B cell (primary cell): ENCODE data around the gene EMC10. TPM values are rescaled to one million over a fixed set of nuclear protein-coding genes. Genes with fewer than 3 reads are reported as not detected.

Experiments used
- ATAC-seq: fragments of 200-7000 bp; cut with Tn5 transposase; one replicate; pipeline ENCODE4 v1.10.0; 2021; ENCODE audit warnings: low read depth, mild to moderate bottlenecking, moderate number of reproducible peaks, moderate library complexity
- CTCF ChIA-PET: fragments of 350-600 bp; sonication (Branson Sonifier 250); formaldehyde crosslinking; loops from one replicate; lab custom pipeline; 2021; ENCODE audit warnings: antibody characterized with exemption, inconsistent platforms; lab: Charles Lee
- POLR2A ChIA-PET: fragments of 350-600 bp; sonication (Branson Sonifier 250); formaldehyde crosslinking; loops from one replicate; lab custom pipeline; 2021; ENCODE audit warnings: antibody characterized with exemption; lab: Charles Lee
- DNase-seq: peaks from one replicate; pipeline ENCODE4 v3.0.0; 2013
- H2AFZ ChIP-seq: 2 replicates; pipeline ENCODE4 v1.6.1; 2012; ENCODE audit warnings: mild to moderate bottlenecking, low read depth, low read length; ENCODE audit not compliant: insufficient read depth, poor library complexity, severe bottlenecking
- H3K27ac ChIP-seq, 2 donors: 1 replicate in 1 of 2; 2 replicates in 1 of 2; pipeline ENCODE4 v1.5.1; 2012 to 2013; ENCODE audit warnings: low read length in 2 of 2, mild to moderate bottlenecking in 2 of 2, moderate library complexity in 1 of 2
- H3K27me3 ChIP-seq, 4 experiments: fragments of 200-600 bp in 1 of 4; sonication (generic) in 1 of 4; replicated peaks in 1 of 4; 1 replicate in 2 of 4; 2 replicates in 2 of 4; pipeline versions ENCODE4 v1.6.1 to v1.7.0; 2013 to 2016; ENCODE audit warnings: low read length in 3 of 4, mild to moderate bottlenecking in 2 of 4, mixed read lengths in 1 of 4, moderate library complexity in 1 of 4; ENCODE audit not compliant: insufficient read depth in 4 of 4, control insufficient read depth in 3 of 4; ENCODE audit errors: control extremely low read depth in 1 of 4
- H3K36me3 ChIP-seq, 2 experiments: replicated peaks in 1 of 2; 1 replicate in 1 of 2; 2 replicates in 1 of 2; pipeline versions ENCODE4 v1.6.1 to v1.7.1; 2013; ENCODE audit warnings: low read length in 1 of 2; ENCODE audit not compliant: insufficient read depth in 2 of 2, control insufficient read depth in 1 of 2; ENCODE audit errors: control extremely low read depth in 1 of 2, extremely low read depth in 1 of 2
- H3K4me1 ChIP-seq, 2 donors: fragments of 200-600 bp in 1 of 2; sonication (generic) in 1 of 2; 1 replicate in 1 of 2; 2 replicates in 1 of 2; pipeline versions ENCODE4 v1.5.1 to v1.6.1; 2013 to 2017; ENCODE audit warnings: low read length in 2 of 2; ENCODE audit not compliant: control insufficient read depth in 2 of 2, insufficient read depth in 2 of 2
- H3K4me2 ChIP-seq: replicated peaks from 2 replicates; pipeline ENCODE3; 2012; ENCODE audit warnings: mild to moderate bottlenecking, low read depth, low read length; ENCODE audit not compliant: poor library complexity, severe bottlenecking
- H3K4me3 ChIP-seq, 5 experiments: fragments of 200-600 bp in 1 of 5; sonication (generic) in 1 of 5; 1 replicate in 3 of 5; 2 replicates in 2 of 5; pipeline versions ENCODE4 v1.5.1 to v1.7.0; 2011 to 2016; ENCODE audit warnings: low read length in 4 of 5, mild to moderate bottlenecking in 4 of 5, low read depth in 2 of 5, control low read depth in 1 of 5, moderate library complexity in 1 of 5; ENCODE audit not compliant: insufficient read depth in 1 of 5; ENCODE audit errors: control extremely low read depth in 1 of 5, extremely low read depth in 1 of 5
- H3K79me2 ChIP-seq: fragments of 200-600 bp; sonication (generic); one replicate; pipeline ENCODE4 v1.6.0; 2016; ENCODE audit warnings: low read length; ENCODE audit not compliant: control insufficient read depth, insufficient read depth
- H3K9ac ChIP-seq: fragments of 200-600 bp; sonication (generic); 2 replicates; pipeline ENCODE4 v1.6.1; 2017; ENCODE audit warnings: mild to moderate bottlenecking, low read length, moderate library complexity
- H3K9me3 ChIP-seq, 3 donors: one replicate each; pipeline versions ENCODE4 v1.6.1 to v1.7.1; 2013; ENCODE audit warnings: low read length in 2 of 3; ENCODE audit not compliant: control insufficient read depth in 2 of 3, insufficient read depth in 1 of 3; ENCODE audit errors: control extremely low read depth in 1 of 3
- H4K20me1 ChIP-seq: 2 replicates; pipeline ENCODE4 v1.6.0; 2012; ENCODE audit warnings: mild to moderate bottlenecking, low read length; ENCODE audit not compliant: insufficient read depth, control insufficient read depth, poor library complexity, severe bottlenecking
- H3K27ac Mint-ChIP-seq: one replicate; pipeline ENCODE4 v1.8.0; 2021; ENCODE audit warnings: mixed read lengths
- H3K27me3 Mint-ChIP-seq: one replicate; pipeline ENCODE4 v1.8.0; 2021; ENCODE audit warnings: mixed read lengths
- H3K4me1 Mint-ChIP-seq: one replicate; pipeline ENCODE4 v1.8.0; 2021; ENCODE audit warnings: mixed read lengths
- H3K4me3 Mint-ChIP-seq: one replicate; pipeline ENCODE4 v1.8.0; 2021; ENCODE audit warnings: mixed read lengths
- H3K9me3 Mint-ChIP-seq: one replicate; pipeline ENCODE4 v1.8.0; 2022; ENCODE audit warnings: mixed read lengths; ENCODE audit not compliant: insufficient read depth
- CTCF ChIP-seq: fragments of 200-600 bp; IDR thresholded peaks from one replicate; pipeline ENCODE4 v1.8.0; 2022; ENCODE audit warnings: antibody characterized with exemption, mild to moderate bottlenecking
- EZH2 ChIP-seq: IDR thresholded peaks from 2 replicates; pipeline ENCODE4 v1.6.1; 2012; ENCODE audit warnings: borderline replicate concordance, low read depth, mild to moderate bottlenecking, moderate library complexity, low read length; ENCODE audit not compliant: insufficient read depth, poor library complexity, severe bottlenecking
- whole genome bisulfite sequencing: methylation state at CpG from one replicate; pipeline ENCODE4 v1.1.5; 2013; ENCODE audit warnings: missing lambda C conversion rate; ENCODE audit not compliant: insufficient coverage; 5-methylcytosine and 5-hydroxymethylcytosine counted together
- intact Hi-C: fragments of 100-400 bp; cut with micrococcal nuclease; formaldehyde crosslinking; loops from one replicate; pipeline ENCODE4 v1.10.0; 2022
- polyA plus RNA-seq: library from polyadenylated mRNA; depleted of rRNA; stranded (reverse); fragments of >200 nt; gene quantifications from 2 replicates; pipeline ENCODE4 v1.2.3, GENCODE V29; 2012
- total RNA-seq, 2 donors: library from RNA; stranded (reverse); fragments of 120-200 nt in 1 of 2; gene quantifications; 1 replicate in 1 of 2; 2 replicates in 1 of 2; pipeline versions ENCODE4 v1.2.3 to v1.2.4, GENCODE V29; 2013 to 2022

The EMC10 gene
- total and polyA plus RNA-seq, 2 donors (not counting 1 experiment from before 2014, with no cell fraction given) = 51.1 to 88.1 TPM

GRCh38 chr19:50534478-50534877 lies 58.2 kb downstream of the EMC10 start:
- no peaks in the 10 kb centered on the region for H4K20me1 ChIP-seq
- peaks cover 0 to 21% (median 12%) of the 10 kb centered on the region in 3 donors for H3K9me3 ChIP-seq
- Mint-ChIP-seq H3K4me3 (no peak overlapping the region), H3K27me3 (peaks cover 26% of the 10 kb centered on the region), H3K27ac (no peak overlapping the region), H3K4me1 (no peaks in the 10 kb centered on the region), H3K9me3 (peaks cover 11% of the 10 kb centered on the region)
- ChIA-PET CTCF (no interaction called here), POLR2A (no interaction called here)
- no peaks in the 10 kb centered on the region for H3K4me1 ChIP-seq
- H3K27me3 ChIP-seq = peaks cover 0 to 13% (median 2%) of the 10 kb centered on the region in 4 experiments
- ATAC-seq (no peak), DNase-seq (no peak)
- no peaks in the 10 kb centered on the region for H3K36me3 ChIP-seq
- H3K27ac ChIP-seq = no peak overlapping the region
- no peak overlapping the region for H3K4me2 ChIP-seq
- H3K4me3 ChIP-seq = no peak overlapping the region
- no CpG with 5 or more reads among the region's 3 CpGs for WGBS
- intact Hi-C loops = no loop called here
- H3K9ac ChIP-seq = no peak overlapping the region
- TF ChIP-seq EZH2 = no peak
- no peak for TF ChIP-seq CTCF
- H2AFZ ChIP-seq = no peak overlapping the region
- H3K79me2 ChIP-seq = no peaks in the 10 kb centered on the region

- TF ChIP-seq EZH2 = no peak
- no peak for TF ChIP-seq CTCF
- no peak overlapping the region for H2AFZ ChIP-seq
- no peak overlapping the region for H3K4me3 Mint-ChIP-seq
These were observed 59.4 kb downstream of the EMC10 start for GRCh38 chr19:50535672-50536187.

More at GRCh38 chr19:50535672-50536187, 59.4 kb downstream of the EMC10 start:
- no peak for ATAC-seq
- Histone ChIP-seq H3K27me3 (peaks cover 0 to 8% (median 2%) of the 10 kb centered on the region in 4 experiments), H4K20me1 (no peaks in the 10 kb centered on the region), H3K4me2 (no peak overlapping the region), H3K27ac (no peak overlapping the region), H3K4me1 (no peaks in the 10 kb centered on the region), H3K79me2 (no peaks in the 10 kb centered on the region), H3K36me3 (no peaks in the 10 kb centered on the region), H3K4me3 (no peak overlapping the region), H3K9me3 (peaks cover 0 to 21% (median 12%) of the 10 kb centered on the region in 3 donors), H3K9ac (no peak overlapping the region)
- ChIA-PET CTCF (interaction anchor here (0.6 to 4.0 kb wide), 3 partner anchors 77 to 386 kb away, joined by 3 to 17 read pairs (median 3); no protein-coding TSS in a partner anchor), POLR2A (interaction anchor here (0.6 kb wide), 1 partner anchor 26 kb away, joined by 3 read pairs; no protein-coding TSS in a partner anchor)
- Mint-ChIP-seq H3K27ac (no peak overlapping the region), H3K27me3 (peaks cover 20% of the 10 kb centered on the region), H3K4me1 (no peaks in the 10 kb centered on the region), H3K9me3 (peaks cover 11% of the 10 kb centered on the region)
- 87% methylated on average over 6 of the region's 11 CpGs for WGBS
- no peak for DNase-seq
- intact Hi-C loops = no loop called here
